ENCODE data around the gene POPDC3.

Gene POPDC3

DNA sequence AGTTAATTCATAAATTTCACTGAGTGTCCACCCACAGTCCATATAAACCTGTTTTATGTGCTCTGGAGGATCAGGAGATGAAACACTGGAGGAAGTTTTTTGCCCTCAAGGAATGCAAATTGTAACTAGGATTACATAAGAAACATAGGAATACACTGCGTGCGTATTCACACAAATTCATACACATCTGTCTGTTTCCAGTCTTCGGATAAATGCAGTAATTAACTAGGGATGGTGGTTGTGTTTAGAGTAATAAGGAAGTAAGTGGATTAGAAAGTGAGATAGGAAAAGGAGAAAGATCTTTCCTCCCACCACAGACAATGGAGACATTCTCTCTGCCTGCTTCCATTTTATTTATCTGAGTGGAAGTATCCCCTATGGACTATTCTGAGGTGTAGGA lies 35.7 kb upstream of the POPDC3 start:
- TF ChIP-seq NFIC (IDR thresholded peaks at IDR 0.05), result no peak
- no peak for TF ChIP-seq CREB1 (IDR thresholded peaks at IDR 0.05; ENCODE audit: low read depth)
- TF ChIP-seq, protein P1, sequence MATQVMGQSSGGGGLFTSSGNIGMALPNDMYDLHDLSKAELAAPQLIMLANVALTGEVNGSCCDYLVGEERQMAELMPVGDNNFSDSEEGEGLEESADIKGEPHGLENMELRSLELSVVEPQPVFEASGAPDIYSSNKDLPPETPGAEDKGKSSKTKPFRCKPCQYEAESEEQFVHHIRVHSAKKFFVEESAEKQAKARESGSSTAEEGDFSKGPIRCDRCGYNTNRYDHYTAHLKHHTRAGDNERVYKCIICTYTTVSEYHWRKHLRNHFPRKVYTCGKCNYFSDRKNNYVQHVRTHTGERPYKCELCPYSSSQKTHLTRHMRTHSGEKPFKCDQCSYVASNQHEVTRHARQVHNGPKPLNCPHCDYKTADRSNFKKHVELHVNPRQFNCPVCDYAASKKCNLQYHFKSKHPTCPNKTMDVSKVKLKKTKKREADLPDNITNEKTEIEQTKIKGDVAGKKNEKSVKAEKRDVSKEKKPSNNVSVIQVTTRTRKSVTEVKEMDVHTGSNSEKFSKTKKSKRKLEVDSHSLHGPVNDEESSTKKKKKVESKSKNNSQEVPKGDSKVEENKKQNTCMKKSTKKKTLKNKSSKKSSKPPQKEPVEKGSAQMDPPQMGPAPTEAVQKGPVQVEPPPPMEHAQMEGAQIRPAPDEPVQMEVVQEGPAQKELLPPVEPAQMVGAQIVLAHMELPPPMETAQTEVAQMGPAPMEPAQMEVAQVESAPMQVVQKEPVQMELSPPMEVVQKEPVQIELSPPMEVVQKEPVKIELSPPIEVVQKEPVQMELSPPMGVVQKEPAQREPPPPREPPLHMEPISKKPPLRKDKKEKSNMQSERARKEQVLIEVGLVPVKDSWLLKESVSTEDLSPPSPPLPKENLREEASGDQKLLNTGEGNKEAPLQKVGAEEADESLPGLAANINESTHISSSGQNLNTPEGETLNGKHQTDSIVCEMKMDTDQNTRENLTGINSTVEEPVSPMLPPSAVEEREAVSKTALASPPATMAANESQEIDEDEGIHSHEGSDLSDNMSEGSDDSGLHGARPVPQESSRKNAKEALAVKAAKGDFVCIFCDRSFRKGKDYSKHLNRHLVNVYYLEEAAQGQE (IDR thresholded peaks at IDR 0.05; ENCODE audit: low read depth), result no peak
- no peak for TF ChIP-seq TCF12 (IDR thresholded peaks at IDR 0.05; ENCODE audit: low read depth)
- no peak for TF ChIP-seq CEBPB (IDR thresholded peaks at IDR 0.05)
- TF ChIP-seq ZBTB7A (IDR thresholded peaks at IDR 0.05; ENCODE audit: low read depth), result no peak
- TF ChIP-seq YY1 (IDR thresholded peaks at IDR 0.05; ENCODE audit: low read depth), result no peak
- TF ChIP-seq FOXM1 (IDR thresholded peaks at IDR 0.05; ENCODE audit: borderline replicate concordance, low read depth), result no peak
- TF ChIP-seq, protein P2, sequence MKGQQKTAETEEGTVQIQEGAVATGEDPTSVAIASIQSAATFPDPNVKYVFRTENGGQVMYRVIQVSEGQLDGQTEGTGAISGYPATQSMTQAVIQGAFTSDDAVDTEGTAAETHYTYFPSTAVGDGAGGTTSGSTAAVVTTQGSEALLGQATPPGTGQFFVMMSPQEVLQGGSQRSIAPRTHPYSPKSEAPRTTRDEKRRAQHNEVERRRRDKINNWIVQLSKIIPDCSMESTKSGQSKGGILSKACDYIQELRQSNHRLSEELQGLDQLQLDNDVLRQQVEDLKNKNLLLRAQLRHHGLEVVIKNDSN (IDR thresholded peaks at IDR 0.05), result no peak
- no peak for TF ChIP-seq EP300 (IDR thresholded peaks at IDR 0.05; ENCODE audit: borderline replicate concordance)

DNA sequence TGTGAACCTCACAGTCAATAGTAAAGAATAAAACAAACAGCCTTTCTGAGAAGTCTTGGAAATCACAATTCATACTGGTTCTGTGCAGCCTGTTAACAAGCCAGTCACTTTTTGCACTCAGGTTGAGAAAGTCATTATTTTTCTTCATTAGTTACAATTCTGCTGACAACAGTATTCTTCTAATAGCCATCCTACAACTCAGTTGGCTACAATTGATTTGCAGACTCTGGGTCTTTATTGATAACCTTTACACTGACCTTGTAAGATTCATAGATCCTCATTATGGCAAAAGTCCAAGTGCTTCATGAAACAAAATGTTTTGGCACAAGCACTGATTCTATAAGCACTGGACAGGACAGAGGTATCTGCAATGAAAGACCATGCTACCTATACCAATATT lies 34.9 kb upstream of the POPDC3 start:
- TF ChIP-seq EGR1 (IDR thresholded peaks at IDR 0.05), result no peak
- no peak for TF ChIP-seq CREB1 (IDR thresholded peaks at IDR 0.05; ENCODE audit: low read depth)
- TF ChIP-seq, protein P3, sequence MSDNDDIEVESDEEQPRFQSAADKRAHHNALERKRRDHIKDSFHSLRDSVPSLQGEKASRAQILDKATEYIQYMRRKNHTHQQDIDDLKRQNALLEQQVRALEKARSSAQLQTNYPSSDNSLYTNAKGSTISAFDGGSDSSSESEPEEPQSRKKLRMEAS (IDR thresholded peaks at IDR 0.05), result no peak
- no peak for TF ChIP-seq FOXM1 (IDR thresholded peaks at IDR 0.05; ENCODE audit: borderline replicate concordance, low read depth)
- TF ChIP-seq EP300 (IDR thresholded peaks at IDR 0.05; ENCODE audit: borderline replicate concordance), result no peak
- no peak for TF ChIP-seq YY1 (IDR thresholded peaks at IDR 0.05; ENCODE audit: low read depth)
- no peak for TF ChIP-seq NFIC (IDR thresholded peaks at IDR 0.05)
- no peak for TF ChIP-seq RAD21 (IDR thresholded peaks at IDR 0.05; ENCODE audit: low read depth)
- TF ChIP-seq, protein P2 (IDR thresholded peaks at IDR 0.05), result no peak
- no peak for TF ChIP-seq TAF1 (IDR thresholded peaks at IDR 0.05; ENCODE audit: low read depth)

DNA sequence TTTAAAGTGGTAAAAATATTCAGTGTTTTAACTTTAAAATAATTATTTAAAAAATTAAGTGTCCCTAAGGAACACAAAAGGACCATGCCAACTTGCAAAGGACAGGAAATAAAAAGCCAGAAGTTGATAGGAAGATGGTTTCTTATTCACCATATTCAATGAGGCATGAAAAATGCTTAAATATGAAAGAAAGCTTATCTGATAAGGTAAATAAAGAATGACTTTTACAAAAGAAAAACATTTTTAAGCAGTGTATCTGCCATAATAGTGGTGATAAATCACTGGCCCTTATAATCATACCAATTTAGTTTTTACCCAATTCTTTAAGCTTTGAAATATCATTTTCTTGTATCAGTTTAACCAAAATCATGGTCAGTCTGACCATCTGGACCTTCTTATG lies 33.5 kb upstream of the POPDC3 start:
- TF ChIP-seq CREB1 (IDR thresholded peaks at IDR 0.05; ENCODE audit: low read depth), result no peak
- no peak for TF ChIP-seq TEAD4 (IDR thresholded peaks at IDR 0.05)
- TF ChIP-seq TAF1 (IDR thresholded peaks at IDR 0.05; ENCODE audit: low read depth), result no peak
- TF ChIP-seq EP300 (IDR thresholded peaks at IDR 0.05; ENCODE audit: borderline replicate concordance), result no peak
- no peak for TF ChIP-seq TCF12 (IDR thresholded peaks at IDR 0.05; ENCODE audit: low read depth)
- no peak for TF ChIP-seq CEBPB (IDR thresholded peaks at IDR 0.05)

DNA sequence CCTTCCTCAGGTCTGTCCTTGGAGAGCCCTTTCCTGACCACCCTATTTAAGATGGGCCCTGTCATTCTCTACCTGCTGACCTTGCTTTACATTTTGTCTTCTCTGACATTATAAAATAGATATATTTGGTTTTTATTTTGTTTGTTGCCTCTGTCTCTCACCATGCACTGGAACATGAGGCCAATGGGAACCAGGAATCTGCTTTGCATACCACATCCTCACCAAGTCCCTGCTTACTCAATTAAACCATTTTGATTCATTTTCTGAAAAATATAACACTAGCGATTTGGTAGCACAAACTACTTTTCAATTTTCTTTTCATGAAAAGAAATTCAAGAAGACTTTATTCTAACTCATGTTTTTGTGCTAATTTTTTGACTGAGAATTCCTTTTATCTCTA lies 32.8 kb upstream of the POPDC3 start:
- no peak for TF ChIP-seq FOXM1 (IDR thresholded peaks at IDR 0.05; ENCODE audit: borderline replicate concordance, low read depth)
- no peak for TF ChIP-seq CREB1 (IDR thresholded peaks at IDR 0.05; ENCODE audit: low read depth)
- TF ChIP-seq TCF12 (IDR thresholded peaks at IDR 0.05; ENCODE audit: low read depth), result no peak
- TF ChIP-seq, protein P2 (IDR thresholded peaks at IDR 0.05), result no peak
- TF ChIP-seq ZBTB7A (IDR thresholded peaks at IDR 0.05; ENCODE audit: low read depth), result no peak
- no peak for TF ChIP-seq EGR1 (IDR thresholded peaks at IDR 0.05)
- no peak for TF ChIP-seq CEBPB (IDR thresholded peaks at IDR 0.05)
- no peak for TF ChIP-seq TAF1 (IDR thresholded peaks at IDR 0.05; ENCODE audit: low read depth)
- TF ChIP-seq, protein P3 (IDR thresholded peaks at IDR 0.05), result no peak
- TF ChIP-seq, protein P1 (IDR thresholded peaks at IDR 0.05; ENCODE audit: low read depth), result no peak
- no peak for TF ChIP-seq TEAD4 (IDR thresholded peaks at IDR 0.05)
- no peak for TF ChIP-seq EP300 (IDR thresholded peaks at IDR 0.05; ENCODE audit: borderline replicate concordance)
- no peak for TF ChIP-seq RAD21 (IDR thresholded peaks at IDR 0.05; ENCODE audit: low read depth)
- no peak for TF ChIP-seq NFIC (IDR thresholded peaks at IDR 0.05)
- TF ChIP-seq YY1 (IDR thresholded peaks at IDR 0.05; ENCODE audit: low read depth), result no peak

DNA sequence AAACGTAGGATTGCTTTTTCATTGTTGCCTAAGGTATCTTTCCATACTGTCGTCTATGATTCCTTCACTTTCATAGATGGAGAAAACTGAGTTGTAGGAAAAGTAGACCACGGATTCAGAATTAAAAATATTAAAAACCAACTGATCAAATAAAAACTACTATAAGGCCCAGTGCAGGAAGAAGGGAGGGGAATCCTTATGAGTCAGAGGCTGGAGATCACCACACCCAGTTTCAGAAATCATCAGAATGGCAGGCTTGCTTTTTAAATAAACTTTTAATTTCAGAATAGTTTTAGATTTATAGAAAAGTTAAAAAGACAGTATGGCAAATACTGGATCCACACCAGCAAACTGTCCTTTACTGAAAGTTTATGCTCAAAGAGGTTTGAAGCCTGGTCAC lies 32.0 kb upstream of the POPDC3 start:
- TF ChIP-seq TAF1 (IDR thresholded peaks at IDR 0.05; ENCODE audit: low read depth) (no peak), CREB1 (IDR thresholded peaks at IDR 0.05; ENCODE audit: low read depth) (no peak), ZBTB7A (IDR thresholded peaks at IDR 0.05; ENCODE audit: low read depth) (no peak), EGR1 (IDR thresholded peaks at IDR 0.05) (no peak), TEAD4 (IDR thresholded peaks at IDR 0.05) (no peak), EP300 (IDR thresholded peaks at IDR 0.05; ENCODE audit: borderline replicate concordance) (no peak), YY1 (IDR thresholded peaks at IDR 0.05; ENCODE audit: low read depth) (no peak), CEBPB (IDR thresholded peaks at IDR 0.05) (no peak), RAD21 (IDR thresholded peaks at IDR 0.05; ENCODE audit: low read depth) (no peak), NFIC (IDR thresholded peaks at IDR 0.05) (no peak), TCF12 (IDR thresholded peaks at IDR 0.05; ENCODE audit: low read depth) (no peak), FOXM1 (IDR thresholded peaks at IDR 0.05; ENCODE audit: borderline replicate concordance, low read depth) (no peak)
- TF ChIP-seq, protein P3 (IDR thresholded peaks at IDR 0.05), result no peak
- TF ChIP-seq, protein P2 (IDR thresholded peaks at IDR 0.05), result no peak
- TF ChIP-seq, protein P1 (IDR thresholded peaks at IDR 0.05; ENCODE audit: low read depth), result no peak
